ENCODE results near the gene TEX36.
"Not testable (repeated sequence)": the region's sequence is repeated elsewhere in the genome, so short reads cannot be mapped to it uniquely, and the experiment has no call there.

The TEX36 gene, protein sequence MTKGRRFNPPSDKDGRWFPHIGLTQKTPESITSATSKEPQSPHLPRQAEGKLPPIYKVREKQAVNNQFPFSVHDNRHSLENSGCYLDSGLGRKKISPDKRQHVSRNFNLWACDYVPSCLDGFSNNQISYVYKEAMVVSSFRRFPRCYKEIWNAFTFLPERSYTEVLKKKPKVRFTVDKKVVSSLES

DNA sequence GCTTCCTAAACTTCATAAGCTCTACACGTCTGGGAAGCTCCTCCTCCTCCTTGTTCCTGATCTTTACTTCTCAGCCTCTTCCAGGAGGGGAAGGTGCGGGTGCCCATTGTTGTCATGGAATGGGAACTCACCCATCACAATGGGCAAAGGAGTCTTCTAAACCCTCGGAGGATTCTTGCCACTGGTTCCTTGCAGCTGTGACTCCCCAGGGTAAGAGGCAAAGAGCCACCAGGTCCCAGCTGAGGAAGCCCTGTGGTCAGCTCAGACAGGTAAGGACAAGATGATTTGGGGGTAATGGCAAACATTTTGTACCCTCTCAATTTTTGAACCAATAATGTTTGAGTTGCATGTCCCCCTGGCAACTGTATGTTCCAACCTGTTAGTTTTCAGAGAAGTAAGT is at the start of gene TEX36:
TSS of gene TEX36 (minus strand) at position 101 of the 400 bp plus-strand sequence. CDS start 174 bp downstream, outside the sequence.
- DNase-seq (ENCODE audit: low read depth, low spot score), result no peak
- Histone ChIP-seq H3K27ac (no peak within 1 kb of the TSS), H3K4me3 (no peak within 1 kb of the TSS), H3K9ac (ENCODE audit: insufficient read length) (no peak within 1 kb of the TSS), H3K36me3 (ENCODE audit: insufficient read depth, low read length) (no peaks in the 10 kb centered on the region), H3K9me3 (ENCODE audit: low read depth, low read length) (no peaks in the 10 kb centered on the region)
- TF ChIP-seq EZH2 (IDR thresholded peaks at IDR 0.05) (no peak), FOXP2 (optimal IDR thresholded peaks at IDR 0.05; ENCODE audit: control extremely low read depth, extremely low read length, insufficient read depth) (no peak), POLR2AphosphoS5 (IDR thresholded peaks at IDR 0.05; ENCODE audit: borderline replicate concordance, low read depth, low read length) (no peak)

DNA sequence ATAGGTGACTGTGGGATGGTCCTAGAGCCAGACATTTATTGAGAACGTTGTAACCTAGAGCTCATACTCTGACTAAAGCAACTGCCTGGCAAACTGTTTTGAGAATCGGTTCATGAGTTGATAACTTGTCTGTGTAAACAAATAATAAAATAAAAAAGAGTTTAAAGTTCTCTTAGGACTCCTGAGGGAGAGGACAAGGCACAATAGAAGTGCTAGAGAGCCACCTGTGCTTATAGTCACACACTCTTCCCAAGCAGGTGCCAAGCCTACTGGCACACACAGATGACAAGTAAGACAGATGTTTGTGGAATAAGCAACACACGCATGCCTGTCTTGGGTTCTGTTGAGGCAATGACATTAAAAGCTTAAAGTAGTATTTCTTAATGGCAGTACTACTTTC is 44.5 kb upstream of the TEX36 start:
- H3K9me3 ChIP-seq (ENCODE audit: low read depth, low read length), result no peaks in the 10 kb centered on the region
- H3K27ac ChIP-seq, result no peak overlapping the region
- H3K36me3 ChIP-seq (ENCODE audit: insufficient read depth, low read length), result peaks cover 81% of the 10 kb centered on the region
- no peak overlapping the region for H3K9ac ChIP-seq (ENCODE audit: insufficient read length)
- no peak for DNase-seq (ENCODE audit: low read depth, low spot score)
- H3K4me3 ChIP-seq, result no peak overlapping the region
- TF ChIP-seq POLR2AphosphoS5 (IDR thresholded peaks at IDR 0.05; ENCODE audit: borderline replicate concordance, low read depth, low read length) (no peak), EZH2 (IDR thresholded peaks at IDR 0.05) (no peak), FOXP2 (optimal IDR thresholded peaks at IDR 0.05; ENCODE audit: control extremely low read depth, extremely low read length, insufficient read depth) (no peak)

DNA sequence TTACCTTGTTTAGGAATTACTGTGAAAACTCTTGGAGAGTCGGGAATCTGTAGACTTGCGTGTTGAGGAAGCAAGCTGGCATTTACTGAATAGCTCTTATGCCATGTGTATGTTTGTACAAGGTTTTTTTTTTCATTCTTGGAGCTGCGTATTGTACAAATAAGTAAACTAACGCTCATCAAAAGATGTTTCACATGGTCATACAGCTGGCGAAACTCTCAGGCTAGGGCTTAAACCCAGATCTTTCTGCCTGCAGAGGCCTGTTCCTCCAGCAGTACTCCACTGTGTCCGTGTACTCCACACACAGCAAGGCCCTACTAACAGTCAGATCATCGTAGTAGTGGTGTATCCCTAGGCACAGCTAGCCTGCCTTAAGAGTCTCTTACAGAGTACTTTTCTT is 44.0 kb upstream of the TEX36 start:
- Histone ChIP-seq H3K27ac (no peak overlapping the region), H3K4me3 (no peak overlapping the region), H3K36me3 (ENCODE audit: insufficient read depth, low read length) (peaks cover 83% of the 10 kb centered on the region), H3K9me3 (ENCODE audit: low read depth, low read length) (no peaks in the 10 kb centered on the region), H3K9ac (ENCODE audit: insufficient read length) (no peak overlapping the region)
- DNase-seq (ENCODE audit: low read depth, low spot score), result no peak
- TF ChIP-seq FOXP2 (optimal IDR thresholded peaks at IDR 0.05; ENCODE audit: control extremely low read depth, extremely low read length, insufficient read depth) (no peak), EZH2 (IDR thresholded peaks at IDR 0.05) (no peak), POLR2AphosphoS5 (IDR thresholded peaks at IDR 0.05; ENCODE audit: borderline replicate concordance, low read depth, low read length) (no peak)

DNA sequence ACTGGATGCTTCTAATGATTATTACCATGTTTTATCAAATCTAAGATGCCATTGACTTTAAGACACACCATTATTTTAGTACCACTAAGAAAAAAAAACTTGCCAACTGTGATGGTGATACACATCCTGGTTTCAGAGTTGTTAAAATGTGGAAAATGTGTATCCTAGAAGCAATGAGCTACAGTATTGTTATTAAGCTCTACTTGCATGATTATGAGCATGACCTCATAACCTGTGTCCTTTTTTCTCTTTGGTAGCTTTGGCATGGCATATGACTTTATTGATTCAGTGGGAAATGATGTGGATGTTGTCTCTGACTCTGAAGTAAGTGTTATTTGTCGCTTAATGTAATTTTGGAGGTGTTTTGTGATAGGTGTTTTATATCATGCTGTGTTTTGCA is 39.8 kb upstream of the TEX36 start:
- H3K36me3 ChIP-seq (ENCODE audit: insufficient read depth, low read length), result peaks cover 64% of the 10 kb centered on the region
- no peak for DNase-seq (ENCODE audit: low read depth, low spot score)
- H3K27ac ChIP-seq, result no peak overlapping the region
- H3K9ac ChIP-seq (ENCODE audit: insufficient read length), result no peak overlapping the region
- H3K4me3 ChIP-seq, result no peak overlapping the region
- no peaks in the 10 kb centered on the region for H3K9me3 ChIP-seq (ENCODE audit: low read depth, low read length)
- no peak for TF ChIP-seq FOXP2 (optimal IDR thresholded peaks at IDR 0.05; ENCODE audit: control extremely low read depth, extremely low read length, insufficient read depth)
- no peak for TF ChIP-seq EZH2 (IDR thresholded peaks at IDR 0.05)
- no peak for TF ChIP-seq POLR2AphosphoS5 (IDR thresholded peaks at IDR 0.05; ENCODE audit: borderline replicate concordance, low read depth, low read length)

DNA sequence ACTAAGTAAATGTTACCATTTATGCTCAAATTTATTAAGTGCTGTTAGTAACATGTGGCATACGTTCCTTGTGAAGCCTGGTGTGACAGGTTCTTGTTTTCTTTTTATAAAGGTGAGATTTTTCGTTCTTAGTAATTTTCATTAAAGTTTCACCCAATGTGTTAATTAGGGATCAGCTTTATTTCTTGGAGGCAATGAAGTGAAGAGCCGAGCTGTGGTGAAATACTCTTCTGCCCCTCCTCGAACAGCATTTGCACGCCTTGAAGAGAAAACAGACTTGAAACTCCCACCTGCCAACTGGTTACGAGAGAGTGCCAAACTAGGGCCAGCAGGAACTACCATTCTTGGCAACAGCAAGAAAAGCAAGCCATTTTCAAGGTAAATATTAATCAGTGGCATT is 38.1 kb upstream of the TEX36 start:
- TF ChIP-seq EZH2 (IDR thresholded peaks at IDR 0.05) (no peak), FOXP2 (optimal IDR thresholded peaks at IDR 0.05; ENCODE audit: control extremely low read depth, extremely low read length, insufficient read depth) (no peak), POLR2AphosphoS5 (IDR thresholded peaks at IDR 0.05; ENCODE audit: borderline replicate concordance, low read depth, low read length) (no peak)
- no peak for DNase-seq (ENCODE audit: low read depth, low spot score)
- H3K9ac ChIP-seq (ENCODE audit: insufficient read length), result peak overlapping the region; percentile 3
- peak overlapping the region; percentile 86 for H3K4me3 ChIP-seq
- no peaks in the 10 kb centered on the region for H3K9me3 ChIP-seq (ENCODE audit: low read depth, low read length)
- H3K36me3 ChIP-seq (ENCODE audit: insufficient read depth, low read length), result peaks cover 47% of the 10 kb centered on the region
- no peak overlapping the region for H3K27ac ChIP-seq

DNA sequence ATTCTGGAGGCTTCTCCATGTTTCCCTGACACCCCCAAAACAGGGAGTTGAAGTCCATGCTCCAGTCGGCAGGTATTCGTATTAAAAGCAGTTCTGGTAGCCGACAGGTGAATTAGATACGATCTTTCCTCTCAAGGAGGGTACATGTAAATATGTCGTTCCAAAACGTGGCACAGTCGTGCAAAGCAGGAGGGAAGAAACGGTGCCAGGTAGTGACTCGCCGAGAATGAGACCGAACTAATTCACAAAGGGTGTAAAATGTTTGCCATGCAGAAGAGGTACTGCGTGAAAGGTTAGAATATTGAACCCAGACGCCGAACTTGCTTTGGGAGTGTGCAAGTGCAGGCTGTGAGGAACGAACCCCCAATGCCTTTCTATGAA is 37.0 kb upstream of the TEX36 start:
- H3K9ac ChIP-seq (ENCODE audit: insufficient read length), result peak overlapping the region; percentile 97
- peaks cover 40% of the 10 kb centered on the region for H3K36me3 ChIP-seq (ENCODE audit: insufficient read depth, low read length)
- DNase-seq (ENCODE audit: low read depth, low spot score), result no peak
- H3K9me3 ChIP-seq (ENCODE audit: low read depth, low read length), result no peaks in the 10 kb centered on the region
- TF ChIP-seq EZH2 (IDR thresholded peaks at IDR 0.05) (no peak), POLR2AphosphoS5 (IDR thresholded peaks at IDR 0.05; ENCODE audit: borderline replicate concordance, low read depth, low read length) (no peak), FOXP2 (optimal IDR thresholded peaks at IDR 0.05; ENCODE audit: control extremely low read depth, extremely low read length, insufficient read depth) (no peak)
- H3K4me3 ChIP-seq, result peak overlapping the region; percentile 86
- no peak overlapping the region for H3K27ac ChIP-seq

DNA sequence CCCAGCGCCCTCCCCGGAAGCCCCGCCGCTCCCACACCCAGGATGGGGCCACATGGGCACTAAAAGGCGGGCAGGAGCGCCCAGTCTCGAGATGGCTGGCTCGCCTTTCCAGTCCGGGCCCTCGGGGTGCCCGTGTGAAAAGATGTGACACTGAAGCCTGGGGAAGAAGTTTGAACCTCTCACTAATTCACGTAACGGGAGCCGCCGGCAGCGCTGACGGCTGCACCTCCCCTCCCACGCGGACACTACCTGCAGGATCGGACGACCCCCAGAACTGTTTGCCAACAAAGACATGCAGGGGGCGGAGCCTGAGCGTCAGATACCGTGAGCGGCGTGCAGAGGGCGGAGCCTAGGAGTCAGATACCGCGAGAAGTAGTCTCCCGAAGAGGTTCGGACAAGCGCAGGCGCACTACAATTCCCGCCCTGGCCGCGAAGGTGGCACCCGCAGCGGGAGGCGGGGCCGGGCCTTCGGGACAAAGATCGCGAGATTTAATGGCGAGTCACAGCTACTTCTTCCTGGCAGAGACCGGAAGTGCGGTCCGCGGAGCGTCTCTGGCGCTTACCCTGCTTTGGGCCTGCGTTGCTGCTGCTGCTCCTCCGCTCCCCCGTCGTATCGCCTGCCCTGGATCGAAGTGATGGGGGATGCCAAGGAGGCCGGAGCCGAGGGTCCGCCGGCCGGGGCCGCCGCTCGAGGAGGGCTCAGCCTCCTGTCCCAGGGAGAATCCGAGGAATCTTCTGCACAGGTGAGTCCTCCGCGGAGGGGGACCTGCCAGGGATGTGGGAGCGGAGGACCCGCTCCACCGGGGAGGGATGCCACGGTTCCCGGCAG is 36.4 kb upstream of the TEX36 start, which contains the start of gene EDRF1:
TSS of gene EDRF1 (plus strand) at position 537 of the 829 bp plus-strand sequence. CDS start at position 636, 99 bp downstream.
- peak within 1 kb of the TSS; percentile 46; the same call in 1 of the 2 replicates for H3K27ac ChIP-seq
- peaks cover 34% of the 10 kb centered on the region for H3K36me3 ChIP-seq (ENCODE audit: insufficient read depth, low read length)
- peak within 1 kb of the TSS; percentile 86 for H3K4me3 ChIP-seq
- peak within 1 kb of the TSS; percentile 97 for H3K9ac ChIP-seq (ENCODE audit: insufficient read length)
- TF ChIP-seq POLR2AphosphoS5 (IDR thresholded peaks at IDR 0.05; ENCODE audit: borderline replicate concordance, low read depth, low read length) (peak; percentile 79), EZH2 (IDR thresholded peaks at IDR 0.05) (no peak), FOXP2 (optimal IDR thresholded peaks at IDR 0.05; ENCODE audit: control extremely low read depth, extremely low read length, insufficient read depth) (peak; percentile 32)
- H3K9me3 ChIP-seq (ENCODE audit: low read depth, low read length), result no peaks in the 10 kb centered on the region
- peak; percentile 76 for DNase-seq (ENCODE audit: low read depth, low spot score)

DNA sequence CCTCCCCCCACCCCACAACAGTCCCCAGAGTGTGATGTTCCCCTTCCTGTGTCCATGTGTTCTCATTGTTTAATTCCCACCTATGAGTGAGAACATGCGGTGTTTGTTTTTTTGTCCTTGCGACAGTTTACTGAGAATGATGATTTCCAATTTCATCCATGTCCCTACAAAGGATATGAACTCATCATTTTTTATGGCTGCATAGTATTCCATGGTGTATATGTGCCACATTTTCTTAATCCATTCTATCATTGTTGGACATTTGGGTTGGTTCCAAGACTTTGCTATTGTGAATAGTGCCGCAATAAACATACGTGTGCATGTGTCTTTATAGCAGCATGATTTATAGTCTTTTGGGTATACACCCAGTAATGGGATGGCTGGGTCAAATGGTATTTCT is 31.8 kb upstream of the TEX36 start:
- H3K36me3 ChIP-seq (ENCODE audit: insufficient read depth, low read length); H3K27ac ChIP-seq; H3K9me3 ChIP-seq (ENCODE audit: low read depth, low read length); DNase-seq (ENCODE audit: low read depth, low spot score); H3K9ac ChIP-seq (ENCODE audit: insufficient read length); H3K4me3 ChIP-seq: not testable (repeated sequence)

Measured in SK-N-MC (cell line).